ENCODE data around the gene SUSD4.

Gene SUSD4

GRCh38 chr1:223222377-223222776, 141.6 kb downstream of the SUSD4 start:
- no peak for DNase-seq (ENCODE audit: low read depth in 2 of 2)
- no peak overlapping the region for H3K4me3 ChIP-seq (replicated peaks in 1 of 2; ENCODE audit: low read depth in 2 of 2, low read length in 2 of 2)
- no peak for TF ChIP-seq CTCF (IDR thresholded peaks at IDR 0.05; ENCODE audit: low read depth, low read length)

- no peak for TF ChIP-seq CTCF (IDR thresholded peaks at IDR 0.05; ENCODE audit: low read depth, low read length)
- no peak overlapping the region for H3K4me3 ChIP-seq (replicated peaks in 1 of 2; ENCODE audit: low read depth in 2 of 2, low read length in 2 of 2)
- DNase-seq (ENCODE audit: low read depth in 2 of 2): no peak
Measured at GRCh38 chr1:223221686-223222085, 142.3 kb downstream of the SUSD4 start.

- DNase-seq (ENCODE audit: low read depth in 2 of 2): no peak
- no peak overlapping the region for H3K4me3 ChIP-seq (replicated peaks in 1 of 2; ENCODE audit: low read depth in 2 of 2, low read length in 2 of 2)
- TF ChIP-seq CTCF (IDR thresholded peaks at IDR 0.05; ENCODE audit: low read depth, low read length): no peak
Measured at GRCh38 chr1:223219846-223220610, 143.9 kb downstream of the SUSD4 start.

- DNase-seq (ENCODE audit: low read depth in 2 of 2): no peak
- no peak for TF ChIP-seq CTCF (IDR thresholded peaks at IDR 0.05; ENCODE audit: low read depth, low read length)
- no peak overlapping the region for H3K4me3 ChIP-seq (replicated peaks in 1 of 2; ENCODE audit: low read depth in 2 of 2, low read length in 2 of 2)
Measured at GRCh38 chr1:223219318-223219635, 144.7 kb downstream of the SUSD4 start.

GRCh38 chr1:223217781-223218180, 146.2 kb downstream of the SUSD4 start:
- DNase-seq (ENCODE audit: low read depth in 2 of 2): no peak
- no peak overlapping the region for H3K4me3 ChIP-seq (replicated peaks in 1 of 2; ENCODE audit: low read depth in 2 of 2, low read length in 2 of 2)
- TF ChIP-seq CTCF (IDR thresholded peaks at IDR 0.05; ENCODE audit: low read depth, low read length): no peak

- DNase-seq (ENCODE audit: low read depth in 2 of 2): no peak
- H3K4me3 ChIP-seq (replicated peaks in 1 of 2; ENCODE audit: low read depth in 2 of 2, low read length in 2 of 2): no peak overlapping the region
- TF ChIP-seq CTCF (IDR thresholded peaks at IDR 0.05; ENCODE audit: low read depth, low read length): no peak
Measured at GRCh38 chr1:223216531-223217205, 147.3 kb downstream of the SUSD4 start.

Measured in cardiac fibroblast (primary cell).